HepG2 (cell line): ENCODE results near the gene ACBD5. TPM values are rescaled to one million over a fixed set of nuclear protein-coding genes. Genes with fewer than 3 reads are reported as not detected.

ENCODE experiments used
- ATAC-seq: fragments of 200-7000 bp; cut with Tn5 transposase; 3 replicates; pipeline ENCODE4 v1.9.1; 2020; ENCODE audit warnings: mild to moderate bottlenecking, moderate library complexity
- BruUV-seq: library from RNA; stranded (reverse); fragments of 400-500 nt; replicated peaks from 2 replicates; lab custom pipeline; 2021; lab: Mats Ljungman, UMichigan
- CTCF ChIA-PET: fragments of 300-600 bp; formaldehyde crosslinking; extraction: SDS; loops from one replicate; lab custom pipeline; 2021; ENCODE audit warnings: low total read pairs, inconsistent platforms, low intra/inter-chr PET ratio; lab: Yijun Ruan, JAX
- POLR2A ChIA-PET: fragments of 350-600 bp; sonication (Branson Sonifier 250); formaldehyde crosslinking; loops from one replicate; lab custom pipeline; 2020; ENCODE audit warnings: antibody characterized with exemption, inconsistent platforms; lab: Yijun Ruan, JAX
- DNase-seq: peaks from one replicate; pipeline ENCODE4 v3.0.0-alpha.2; 2015; ENCODE audit warnings: low spot score
- FAIRE-seq: peaks from 3 replicates; lab custom pipeline; 2011; peaks lifted over from hg19 to GRCh38; lab: Jason Lieb, UNC
- H2AFZ ChIP-seq: one replicate; pipeline ENCODE4 v1.6.1; 2011; ENCODE audit warnings: low read length, inconsistent platforms
- H3K27ac ChIP-seq: fragments of 300-600 bp; 3 replicates; pipeline ENCODE4 v1.8.0; 2011; ENCODE audit warnings: mixed run types, mild to moderate bottlenecking, mixed read lengths, low read length, inconsistent platforms; ENCODE audit not compliant: insufficient read depth; ENCODE audit errors: extremely low read length
- H3K27me3 ChIP-seq, 2 experiments: fragments of 200-600 bp in 1 of 2; 2 replicates in 1 of 2; 3 replicates in 1 of 2; pipeline versions ENCODE4 v1.6.0 to v1.8.0; 2011; ENCODE audit warnings: low read length in 2 of 2, mild to moderate bottlenecking in 2 of 2, moderate library complexity in 2 of 2, inconsistent platforms in 1 of 2; ENCODE audit not compliant: insufficient read depth in 2 of 2, control insufficient read depth in 1 of 2
- H3K36me3 ChIP-seq, 2 experiments: fragments of 200-600 bp in 1 of 2; replicated peaks in 1 of 2; 2 replicates in 1 of 2; 3 replicates in 1 of 2; pipeline versions ENCODE4 v1.5.1 to v1.8.0; 2011; ENCODE audit warnings: low read length in 2 of 2, inconsistent platforms in 1 of 2; ENCODE audit not compliant: insufficient read depth in 2 of 2, control insufficient read depth in 1 of 2
- H3K4me1 ChIP-seq: 2 replicates; pipeline ENCODE4 v1.5.1; 2012; ENCODE audit warnings: low read length, inconsistent platforms; ENCODE audit not compliant: insufficient read depth
- H3K4me2 ChIP-seq: 2 replicates; pipeline ENCODE4 v1.6.0; 2011; ENCODE audit warnings: low read depth, low read length, inconsistent platforms
- H3K4me3 ChIP-seq, 3 experiments: fragments of 200-600 bp in 1 of 3; sonication (generic), shearing (Covaris generic) in 1 of 3; replicated peaks in 1 of 3; 2 replicates each; pipeline ENCODE4 v1.5.1; 2011 to 2016; ENCODE audit warnings: low read length in 3 of 3, inconsistent platforms in 2 of 3, low read depth in 2 of 3, mild to moderate bottlenecking in 2 of 3, control low read depth in 1 of 3, mixed read lengths in 1 of 3; ENCODE audit not compliant: insufficient read depth in 1 of 3
- H3K79me2 ChIP-seq: one replicate; pipeline ENCODE4 v1.6.1; 2011; ENCODE audit warnings: low read length, inconsistent platforms; ENCODE audit not compliant: insufficient read depth
- H3K9ac ChIP-seq: 2 replicates; pipeline ENCODE4 v1.6.0; 2011; ENCODE audit warnings: mild to moderate bottlenecking, low read depth, low read length, inconsistent platforms; ENCODE audit not compliant: insufficient read depth
- H3K9me3 ChIP-seq: 2 replicates; pipeline ENCODE4 v1.5.1; 2012; ENCODE audit warnings: mild to moderate bottlenecking, low read length
- H4K20me1 ChIP-seq: 2 replicates; pipeline ENCODE4 v1.6.0; 2011; ENCODE audit warnings: inconsistent platforms, mild to moderate bottlenecking, low read length, moderate library complexity; ENCODE audit not compliant: insufficient read depth
- RARA ChIP-seq: IDR thresholded peaks from 2 replicates; pipeline ENCODE4 v1.6.1; 2016; ENCODE audit warnings: missing genetic modification reagents, missing compliant biosample characterization
- SALL2 ChIP-seq: sonication (generic); formaldehyde crosslinking; IDR thresholded peaks from 2 replicates; pipeline ENCODE4 v1.8.1; 2023; ENCODE audit warnings: mild to moderate bottlenecking, missing genetic modification reagents, inconsistent platforms
- ZFAT ChIP-seq: sonication (generic); formaldehyde crosslinking; conservative IDR thresholded peaks from 2 replicates; pipeline ENCODE4 v1.8.1; 2023; ENCODE audit warnings: missing genetic modification reagents, inconsistent platforms
- ZNF567 ChIP-seq: sonication (generic); formaldehyde crosslinking; IDR thresholded peaks from 2 replicates; pipeline ENCODE4 v1.8.1; 2023; ENCODE audit warnings: mild to moderate bottlenecking, missing genetic modification reagents, borderline replicate concordance
- WGBS: methylation state at CpG from one replicate; pipeline ENCODE4 v1.1.6; 2017; ENCODE audit warnings: low lambda C conversion rate; 5-methylcytosine and 5-hydroxymethylcytosine counted together
- in situ Hi-C: cut with HindIII; loops from 2 replicates; pipeline ENCODE4 v1.10.0; 2017; ENCODE audit warnings: low pct_unique_long_range_greater_than_20kb; ENCODE audit not compliant: extremely low pct_ligation_motif_present
- intact Hi-C: fragments of 100-400 bp; cut with micrococcal nuclease; formaldehyde crosslinking; loops from one replicate; pipeline ENCODE4 v1.10.0; 2022; ENCODE audit not compliant: unreplicated experiment
- polyA plus RNA-seq, 8 experiments: library from polyadenylated mRNA; depleted of rRNA in 3 of 8; stranded (reverse) in 7 of 8; unstranded in 1 of 8; fragments of >200 nt; fragmentation: Illumina TruSeq in 4 of 8; extraction: Trizol in 4 of 8; gene quantifications; 2 replicates each; pipeline versions ENCODE4 v1.2.1 to v1.2.3, GENCODE V29; 2011 to 2016; ENCODE audit warnings: low read depth in 4 of 8, missing spikeins in 1 of 8, mixed read lengths in 1 of 8; ENCODE audit not compliant: insufficient read depth in 1 of 8
- total RNA-seq, 5 experiments: library from RNA; depleted of rRNA; stranded (reverse); fragments of >200 nt; fragmentation: Illumina TruSeq; extraction: Trizol; gene quantifications; 2 replicates each; pipeline ENCODE4 v1.2.3, GENCODE V29; 2016; ENCODE audit warnings: low read depth in 1 of 5
- TF ChIP-seq, protein P1 (sequence below): sonication (generic); formaldehyde crosslinking; IDR thresholded peaks from 2 replicates; pipeline ENCODE4 v1.5.0; 2020; ENCODE audit warnings: mild to moderate bottlenecking, missing genetic modification reagents, moderate library complexity
- TF ChIP-seq, protein P2 (sequence below): sonication (generic); formaldehyde crosslinking; IDR thresholded peaks from 2 replicates; pipeline ENCODE4 v1.5.1; 2020; ENCODE audit warnings: mild to moderate bottlenecking, missing genetic modification reagents, moderate library complexity
- TF ChIP-seq, protein P3 (sequence below): sonication (generic); formaldehyde crosslinking; IDR thresholded peaks from 2 replicates; pipeline ENCODE4 v1.4.0; 2020; ENCODE audit warnings: missing genetic modification reagents
- TF ChIP-seq, protein P4 (sequence below), 2 experiments: sonication (generic) in 1 of 2; formaldehyde crosslinking in 1 of 2; IDR thresholded peaks; 2 replicates each; pipeline versions ENCODE4 v1.6.1 to v1.9.0; 2014 to 2022; ENCODE audit warnings: antibody characterized with exemption in 1 of 2, borderline replicate concordance in 1 of 2, inconsistent platforms in 1 of 2, low read depth in 1 of 2, missing genetic modification reagents in 1 of 2

Gene ACBD5
- total and polyA plus RNA-seq, 2 of the 13 experiments (the other 11 are each of a cell fraction or from before 2014, with no cell fraction given): 10.3 to 14.8 TPM

DNA sequence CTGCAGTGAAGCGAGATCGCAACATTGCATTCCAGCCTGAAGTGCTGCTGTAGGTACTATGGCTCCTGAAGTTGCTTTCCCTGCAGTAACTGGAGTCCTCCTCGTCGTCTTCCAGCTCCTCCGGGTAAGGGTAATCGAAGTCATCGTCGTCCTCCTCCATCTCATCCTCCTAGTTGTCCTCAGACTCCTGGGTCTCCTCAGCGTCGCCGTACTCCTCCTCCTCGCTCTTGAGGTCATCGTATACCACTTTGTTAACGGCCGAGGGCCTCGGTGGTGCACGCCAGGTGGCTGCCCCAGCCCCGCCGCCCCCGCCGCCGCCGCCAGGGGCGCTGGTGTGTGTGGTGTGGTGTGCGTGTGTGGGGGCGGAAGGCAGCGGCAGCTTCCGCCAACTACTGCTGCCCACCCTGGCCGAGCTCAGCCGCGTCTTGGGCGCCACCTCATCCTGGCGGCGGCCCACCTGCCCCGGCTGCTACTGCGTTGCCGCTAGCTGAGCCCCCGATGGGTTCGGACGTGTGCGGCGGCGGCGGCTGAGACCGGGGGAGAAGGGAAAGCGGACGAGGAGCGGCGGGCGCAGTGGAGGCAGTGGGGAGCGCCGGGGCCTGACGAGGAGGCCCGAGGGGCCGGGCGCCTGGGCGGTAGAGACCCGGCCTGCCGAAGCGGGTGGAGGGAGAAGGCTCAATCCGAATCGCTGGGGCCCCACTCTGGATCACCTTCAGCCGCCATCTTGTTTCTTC lies 11.8 kb upstream of the ACBD5 start:
- Histone ChIP-seq H3K9ac (no peak overlapping the region), H3K9me3 (no peaks in the 10 kb centered on the region), H3K79me2 (no peaks in the 10 kb centered on the region), H3K27me3 (peaks cover 1 to 2% of the 10 kb centered on the region in 2 experiments; a peak in 2 of 5 replicates), H4K20me1 (no peaks in the 10 kb centered on the region), H3K4me3 (no peak overlapping the region), H2AFZ (no peak overlapping the region), H3K27ac (no peak overlapping the region), H3K36me3 (no peaks in the 10 kb centered on the region), H3K4me2 (peak overlapping the region; percentile 50; the same call in 1 of the 2 replicates), H3K4me1 (peaks cover 4% of the 10 kb centered on the region)
- no peak for FAIRE-seq
- BruUV-seq: no TSS peak
- no peak for DNase-seq
- in situ Hi-C loops (no loop called here), intact Hi-C loops (no loop called here)
- peak; percentile 84 for ATAC-seq
- WGBS: 69% methylated on average over 54 of the region's 63 CpGs
- ChIA-PET CTCF (no interaction called here), POLR2A (no interaction called here)
- TF ChIP-seq, protein P1, sequence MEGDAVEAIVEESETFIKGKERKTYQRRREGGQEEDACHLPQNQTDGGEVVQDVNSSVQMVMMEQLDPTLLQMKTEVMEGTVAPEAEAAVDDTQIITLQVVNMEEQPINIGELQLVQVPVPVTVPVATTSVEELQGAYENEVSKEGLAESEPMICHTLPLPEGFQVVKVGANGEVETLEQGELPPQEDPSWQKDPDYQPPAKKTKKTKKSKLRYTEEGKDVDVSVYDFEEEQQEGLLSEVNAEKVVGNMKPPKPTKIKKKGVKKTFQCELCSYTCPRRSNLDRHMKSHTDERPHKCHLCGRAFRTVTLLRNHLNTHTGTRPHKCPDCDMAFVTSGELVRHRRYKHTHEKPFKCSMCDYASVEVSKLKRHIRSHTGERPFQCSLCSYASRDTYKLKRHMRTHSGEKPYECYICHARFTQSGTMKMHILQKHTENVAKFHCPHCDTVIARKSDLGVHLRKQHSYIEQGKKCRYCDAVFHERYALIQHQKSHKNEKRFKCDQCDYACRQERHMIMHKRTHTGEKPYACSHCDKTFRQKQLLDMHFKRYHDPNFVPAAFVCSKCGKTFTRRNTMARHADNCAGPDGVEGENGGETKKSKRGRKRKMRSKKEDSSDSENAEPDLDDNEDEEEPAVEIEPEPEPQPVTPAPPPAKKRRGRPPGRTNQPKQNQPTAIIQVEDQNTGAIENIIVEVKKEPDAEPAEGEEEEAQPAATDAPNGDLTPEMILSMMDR (CRISPR knock-in tag): peak; percentile 11; the same call in 1 of the 2 replicates
- TF ChIP-seq, protein P2, sequence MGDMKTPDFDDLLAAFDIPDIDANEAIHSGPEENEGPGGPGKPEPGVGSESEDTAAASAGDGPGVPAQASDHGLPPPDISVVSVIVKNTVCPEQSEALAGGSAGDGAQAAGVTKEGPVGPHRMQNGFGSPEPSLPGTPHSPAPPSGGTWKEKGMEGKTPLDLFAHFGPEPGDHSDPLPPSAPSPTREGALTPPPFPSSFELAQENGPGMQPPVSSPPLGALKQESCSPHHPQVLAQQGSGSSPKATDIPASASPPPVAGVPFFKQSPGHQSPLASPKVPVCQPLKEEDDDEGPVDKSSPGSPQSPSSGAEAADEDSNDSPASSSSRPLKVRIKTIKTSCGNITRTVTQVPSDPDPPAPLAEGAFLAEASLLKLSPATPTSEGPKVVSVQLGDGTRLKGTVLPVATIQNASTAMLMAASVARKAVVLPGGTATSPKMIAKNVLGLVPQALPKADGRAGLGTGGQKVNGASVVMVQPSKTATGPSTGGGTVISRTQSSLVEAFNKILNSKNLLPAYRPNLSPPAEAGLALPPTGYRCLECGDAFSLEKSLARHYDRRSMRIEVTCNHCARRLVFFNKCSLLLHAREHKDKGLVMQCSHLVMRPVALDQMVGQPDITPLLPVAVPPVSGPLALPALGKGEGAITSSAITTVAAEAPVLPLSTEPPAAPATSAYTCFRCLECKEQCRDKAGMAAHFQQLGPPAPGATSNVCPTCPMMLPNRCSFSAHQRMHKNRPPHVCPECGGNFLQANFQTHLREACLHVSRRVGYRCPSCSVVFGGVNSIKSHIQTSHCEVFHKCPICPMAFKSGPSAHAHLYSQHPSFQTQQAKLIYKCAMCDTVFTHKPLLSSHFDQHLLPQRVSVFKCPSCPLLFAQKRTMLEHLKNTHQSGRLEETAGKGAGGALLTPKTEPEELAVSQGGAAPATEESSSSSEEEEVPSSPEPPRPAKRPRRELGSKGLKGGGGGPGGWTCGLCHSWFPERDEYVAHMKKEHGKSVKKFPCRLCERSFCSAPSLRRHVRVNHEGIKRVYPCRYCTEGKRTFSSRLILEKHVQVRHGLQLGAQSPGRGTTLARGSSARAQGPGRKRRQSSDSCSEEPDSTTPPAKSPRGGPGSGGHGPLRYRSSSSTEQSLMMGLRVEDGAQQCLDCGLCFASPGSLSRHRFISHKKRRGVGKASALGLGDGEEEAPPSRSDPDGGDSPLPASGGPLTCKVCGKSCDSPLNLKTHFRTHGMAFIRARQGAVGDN (CRISPR knock-in tag): peak; percentile 19; the same call in 1 of the 2 replicates
- TF ChIP-seq RARA (CRISPR knock-in tag) (no peak), ZFAT (no peak), ZNF567 (no peak), SALL2 (CRISPR knock-in tag) (no peak)
- TF ChIP-seq, protein P3, sequence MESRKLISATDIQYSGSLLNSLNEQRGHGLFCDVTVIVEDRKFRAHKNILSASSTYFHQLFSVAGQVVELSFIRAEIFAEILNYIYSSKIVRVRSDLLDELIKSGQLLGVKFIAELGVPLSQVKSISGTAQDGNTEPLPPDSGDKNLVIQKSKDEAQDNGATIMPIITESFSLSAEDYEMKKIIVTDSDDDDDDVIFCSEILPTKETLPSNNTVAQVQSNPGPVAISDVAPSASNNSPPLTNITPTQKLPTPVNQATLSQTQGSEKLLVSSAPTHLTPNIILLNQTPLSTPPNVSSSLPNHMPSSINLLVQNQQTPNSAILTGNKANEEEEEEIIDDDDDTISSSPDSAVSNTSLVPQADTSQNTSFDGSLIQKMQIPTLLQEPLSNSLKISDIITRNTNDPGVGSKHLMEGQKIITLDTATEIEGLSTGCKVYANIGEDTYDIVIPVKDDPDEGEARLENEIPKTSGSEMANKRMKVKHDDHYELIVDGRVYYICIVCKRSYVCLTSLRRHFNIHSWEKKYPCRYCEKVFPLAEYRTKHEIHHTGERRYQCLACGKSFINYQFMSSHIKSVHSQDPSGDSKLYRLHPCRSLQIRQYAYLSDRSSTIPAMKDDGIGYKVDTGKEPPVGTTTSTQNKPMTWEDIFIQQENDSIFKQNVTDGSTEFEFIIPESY: peak; percentile 72
- TF ChIP-seq, protein P4, sequence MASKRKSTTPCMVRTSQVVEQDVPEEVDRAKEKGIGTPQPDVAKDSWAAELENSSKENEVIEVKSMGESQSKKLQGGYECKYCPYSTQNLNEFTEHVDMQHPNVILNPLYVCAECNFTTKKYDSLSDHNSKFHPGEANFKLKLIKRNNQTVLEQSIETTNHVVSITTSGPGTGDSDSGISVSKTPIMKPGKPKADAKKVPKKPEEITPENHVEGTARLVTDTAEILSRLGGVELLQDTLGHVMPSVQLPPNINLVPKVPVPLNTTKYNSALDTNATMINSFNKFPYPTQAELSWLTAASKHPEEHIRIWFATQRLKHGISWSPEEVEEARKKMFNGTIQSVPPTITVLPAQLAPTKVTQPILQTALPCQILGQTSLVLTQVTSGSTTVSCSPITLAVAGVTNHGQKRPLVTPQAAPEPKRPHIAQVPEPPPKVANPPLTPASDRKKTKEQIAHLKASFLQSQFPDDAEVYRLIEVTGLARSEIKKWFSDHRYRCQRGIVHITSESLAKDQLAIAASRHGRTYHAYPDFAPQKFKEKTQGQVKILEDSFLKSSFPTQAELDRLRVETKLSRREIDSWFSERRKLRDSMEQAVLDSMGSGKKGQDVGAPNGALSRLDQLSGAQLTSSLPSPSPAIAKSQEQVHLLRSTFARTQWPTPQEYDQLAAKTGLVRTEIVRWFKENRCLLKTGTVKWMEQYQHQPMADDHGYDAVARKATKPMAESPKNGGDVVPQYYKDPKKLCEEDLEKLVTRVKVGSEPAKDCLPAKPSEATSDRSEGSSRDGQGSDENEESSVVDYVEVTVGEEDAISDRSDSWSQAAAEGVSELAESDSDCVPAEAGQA (IDR thresholded peaks at IDR 0.05; ENCODE audit: low read depth): no peak
- TF ChIP-seq, protein P4 (CRISPR knock-in tag; IDR thresholded peaks at IDR 0.05; ENCODE audit: borderline replicate concordance): no peak
